Memory B cell (primary cell): ENCODE data around the gene TLNRD1.
A peak's percentile ranks its signal among the peaks of the same experiment; 100 is the strongest.

ENCODE experiments used
- ATAC-seq: fragments of 150-1000 bp; cut with Tn5 transposase; 2 replicates; pipeline ENCODE4 v1.10.0; 2021; ENCODE audit warnings: low read depth, mild to moderate bottlenecking, moderate library complexity
- DNase-seq, 2 donors: peaks; one replicate each; pipeline ENCODE4 v3.0.0; 2022; ENCODE audit warnings: low spot score in 2 of 2
- H3K27ac Mint-ChIP-seq: one replicate; pipeline ENCODE4 v1.8.0; 2022; ENCODE audit warnings: mild to moderate bottlenecking, moderate library complexity, mixed read lengths
- H3K27me3 Mint-ChIP-seq: one replicate; pipeline ENCODE4 v1.8.0; 2022; ENCODE audit warnings: mixed read lengths
- H3K36me3 Mint-ChIP-seq: one replicate; pipeline ENCODE4 v1.8.0; 2022; ENCODE audit warnings: mild to moderate bottlenecking, mixed read lengths
- H3K4me1 Mint-ChIP-seq: one replicate; pipeline ENCODE4 v1.8.0; 2022; ENCODE audit warnings: mixed read lengths
- H3K4me3 Mint-ChIP-seq: one replicate; pipeline ENCODE4 v1.8.0; 2022; ENCODE audit warnings: mild to moderate bottlenecking, moderate library complexity, mixed read lengths
- H3K9me3 Mint-ChIP-seq: one replicate; pipeline ENCODE4 v1.8.0; 2022; ENCODE audit warnings: mixed read lengths

Gene TLNRD1

DNA sequence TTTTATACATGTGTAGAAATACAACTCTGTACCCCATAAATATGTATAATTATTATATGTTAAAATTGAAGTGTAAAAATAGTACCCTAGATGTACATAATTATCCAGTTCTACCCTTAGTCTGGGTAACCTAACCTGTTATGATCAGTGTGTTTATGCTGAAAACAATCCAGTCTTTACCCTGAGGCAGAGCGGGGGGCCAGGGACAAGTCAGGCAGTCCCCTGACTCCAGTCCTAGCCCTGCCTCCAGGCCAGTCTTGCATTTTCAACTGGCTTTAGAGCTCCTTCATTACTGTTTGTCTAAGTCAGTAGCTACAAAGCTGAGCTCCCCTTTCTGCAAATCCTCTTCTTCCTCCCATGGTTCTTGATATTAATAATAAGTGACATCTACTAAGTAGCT, 14.2 kb upstream of the TLNRD1 start:
- no peak for DNase-seq
- Mint-ChIP-seq H3K36me3 (peaks cover 15% of the 10 kb centered on the region), H3K4me3 (no peak overlapping the region), H3K9me3 (no peaks in the 10 kb centered on the region), H3K27me3 (no peaks in the 10 kb centered on the region), H3K4me1 (peaks cover 46% of the 10 kb centered on the region), H3K27ac (no peak overlapping the region)
- ATAC-seq: no peak

DNA sequence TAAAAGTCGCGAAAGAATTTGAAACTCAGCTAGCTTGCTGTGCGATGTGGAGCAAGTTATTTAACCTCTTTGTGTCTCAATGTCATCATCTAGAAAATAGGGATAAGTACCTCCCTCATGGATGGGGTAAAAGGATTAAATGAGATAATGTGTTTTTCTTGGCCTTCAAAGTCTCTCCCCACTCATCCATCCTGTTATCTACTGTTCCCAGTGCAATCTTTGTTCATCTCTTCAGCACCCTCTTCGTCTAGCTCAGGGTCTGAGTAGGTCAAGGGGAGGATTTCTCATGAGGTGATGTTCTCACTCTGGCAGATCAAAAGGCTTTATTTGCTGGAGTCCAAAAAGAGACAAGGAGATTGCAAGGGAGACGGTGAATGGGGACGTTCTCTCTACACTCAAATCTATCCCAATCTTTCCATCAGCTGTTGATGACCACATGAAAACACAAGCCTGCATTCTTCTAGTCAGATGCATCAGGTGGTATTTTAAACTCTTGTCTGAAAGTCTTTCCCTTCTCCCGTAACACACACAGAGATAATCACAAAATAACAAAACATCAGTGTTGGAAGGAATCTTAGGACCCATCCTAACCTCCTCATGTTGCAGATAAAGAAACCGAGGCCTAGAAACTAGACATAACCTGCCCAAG, 12.5 kb upstream of the TLNRD1 start:
- DNase-seq (no peak), ATAC-seq (no peak)
- H3K36me3 Mint-ChIP-seq: peaks cover 7% of the 10 kb centered on the region
- peak overlapping the region; percentile 98 for H3K27ac Mint-ChIP-seq
- H3K4me3 Mint-ChIP-seq: peak overlapping the region; percentile 100
- H3K9me3 Mint-ChIP-seq: no peaks in the 10 kb centered on the region
- no peaks in the 10 kb centered on the region for H3K27me3 Mint-ChIP-seq
- peaks cover 44% of the 10 kb centered on the region for H3K4me1 Mint-ChIP-seq

DNA sequence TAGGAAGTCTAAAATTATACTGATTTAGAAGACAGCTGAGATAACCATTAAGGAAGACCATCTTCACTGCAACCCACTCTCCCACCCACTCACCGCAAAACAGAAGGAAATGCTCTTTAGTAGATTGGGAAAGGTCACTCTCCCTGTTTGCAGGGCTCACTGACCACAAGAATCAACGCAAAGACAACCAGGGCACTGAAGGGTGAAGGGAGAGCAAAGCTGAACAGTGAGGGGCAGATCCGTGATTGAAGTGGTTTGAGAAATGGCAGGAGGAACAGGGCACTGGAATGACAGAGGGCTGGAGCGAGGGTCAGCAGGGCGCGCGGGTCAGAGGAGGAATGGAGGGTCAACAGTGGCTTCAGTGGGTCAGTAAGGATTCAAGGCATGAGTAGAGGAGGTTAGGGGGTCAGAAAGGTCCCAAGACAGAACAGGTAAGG, 11.6 kb upstream of the TLNRD1 start:
- H3K4me3 Mint-ChIP-seq: peak overlapping the region; percentile 100
- no peaks in the 10 kb centered on the region for H3K27me3 Mint-ChIP-seq
- peak overlapping the region; percentile 98 for H3K27ac Mint-ChIP-seq
- H3K4me1 Mint-ChIP-seq: peaks cover 40% of the 10 kb centered on the region
- DNase-seq (no peak), ATAC-seq (no peak)
- no peaks in the 10 kb centered on the region for H3K9me3 Mint-ChIP-seq
- H3K36me3 Mint-ChIP-seq: peaks cover 7% of the 10 kb centered on the region

DNA sequence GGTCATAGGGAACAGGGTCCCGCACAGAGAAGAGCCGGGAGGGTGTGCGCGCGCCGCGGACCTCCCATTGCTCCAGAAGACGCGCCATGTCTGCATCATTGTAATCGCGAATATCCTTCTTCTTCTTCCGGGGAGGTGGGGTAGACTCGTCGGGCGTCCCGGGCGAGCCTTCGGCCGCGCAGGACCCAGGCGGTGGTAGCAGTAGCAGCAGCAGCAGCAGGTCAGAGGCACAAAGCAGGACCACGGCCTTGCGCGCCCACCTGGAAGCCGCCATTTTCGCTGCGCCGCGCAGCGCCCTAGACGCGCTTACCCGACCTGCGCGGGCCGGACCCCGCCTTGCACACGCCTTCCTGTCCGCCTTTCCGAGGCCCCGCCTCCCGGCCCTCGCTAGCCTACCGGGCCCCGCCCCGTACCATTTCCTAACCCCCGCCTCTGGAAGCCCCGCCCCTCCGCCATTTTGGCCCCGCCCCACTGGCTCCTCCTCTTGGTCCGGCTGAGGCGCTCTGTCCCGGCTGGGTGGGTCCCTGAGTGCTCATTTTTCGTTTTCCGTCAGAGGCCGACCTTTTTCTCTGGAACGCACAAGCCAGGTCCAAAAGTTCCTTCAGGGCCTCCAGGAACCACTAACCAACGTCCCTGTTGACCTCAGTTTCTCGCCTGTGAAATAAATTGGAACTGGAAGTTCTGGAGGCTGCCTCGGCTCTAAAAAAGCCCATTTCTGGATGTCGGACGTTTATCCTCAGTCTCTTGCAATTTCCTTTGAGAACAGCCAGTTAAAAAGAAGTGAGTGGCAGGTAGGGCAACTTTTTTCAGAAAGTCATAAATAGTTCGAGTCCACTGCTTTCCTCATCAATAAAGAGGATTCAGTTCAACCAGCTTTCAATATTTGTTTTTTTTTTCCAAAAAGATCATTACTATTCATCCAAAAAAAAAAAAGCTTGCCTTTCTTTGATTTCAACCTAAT, 10.9 kb upstream of the TLNRD1 start, which contains the start of gene MESD:
TSS of gene MESD (minus strand) at position 302 of the 961 bp plus-strand sequence. CDS start at position 274, 28 bp downstream.
- peak within 1 kb of the TSS; percentile 100 for H3K4me3 Mint-ChIP-seq
- no peaks in the 10 kb centered on the region for H3K9me3 Mint-ChIP-seq
- peak within 1 kb of the TSS; percentile 98 for H3K27ac Mint-ChIP-seq
- ATAC-seq (peak; percentile 96), DNase-seq (peak; percentile 85 to 91)
- peaks cover 35% of the 10 kb centered on the region for H3K4me1 Mint-ChIP-seq
- no peaks in the 10 kb centered on the region for H3K27me3 Mint-ChIP-seq
- H3K36me3 Mint-ChIP-seq: peaks cover 7% of the 10 kb centered on the region

DNA sequence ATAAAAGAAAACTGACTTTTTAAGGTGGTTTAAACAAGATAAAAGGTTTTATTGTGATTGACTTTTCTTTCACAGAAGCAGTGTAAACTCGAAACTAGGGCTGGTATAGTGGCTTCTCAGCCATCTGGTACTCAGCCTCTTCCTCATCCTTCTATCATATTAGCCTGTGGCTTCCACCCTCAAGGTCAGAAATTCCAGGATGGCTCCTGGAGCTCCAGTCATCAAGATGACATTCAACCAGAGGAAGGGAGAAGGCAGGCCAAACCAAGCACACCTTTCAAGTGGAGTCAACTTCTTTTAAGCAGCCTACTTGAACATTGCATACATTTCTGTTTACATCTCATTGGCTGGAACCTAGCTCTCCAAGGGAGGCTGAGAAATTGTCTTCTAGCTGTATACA, 9.8 kb upstream of the TLNRD1 start:
- ATAC-seq (no peak), DNase-seq (no peak)
- peaks cover under 1% of the 10 kb centered on the region for H3K9me3 Mint-ChIP-seq
- no peak overlapping the region for H3K4me3 Mint-ChIP-seq
- H3K27me3 Mint-ChIP-seq: no peaks in the 10 kb centered on the region
- peaks cover 6% of the 10 kb centered on the region for H3K36me3 Mint-ChIP-seq
- H3K4me1 Mint-ChIP-seq: peaks cover 29% of the 10 kb centered on the region
- H3K27ac Mint-ChIP-seq: no peak overlapping the region

DNA sequence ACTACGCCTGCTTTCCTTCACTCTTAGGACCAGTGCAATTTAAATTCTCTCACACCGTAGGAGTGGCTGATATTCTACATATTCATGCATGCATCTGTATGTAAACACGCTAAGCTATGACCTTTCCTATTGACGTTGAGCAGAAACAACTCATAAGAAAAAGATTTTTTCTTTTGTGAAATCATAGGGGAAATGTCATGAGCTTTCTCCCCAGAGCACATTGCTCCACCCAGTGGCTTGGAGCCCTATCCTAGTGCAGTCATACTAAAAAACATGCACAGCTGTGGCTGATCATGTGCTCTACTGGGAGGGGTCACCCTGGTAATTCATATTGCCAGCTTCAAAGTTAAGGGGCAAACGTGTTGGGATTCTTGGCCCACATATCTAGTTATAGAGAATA, 9.3 kb upstream of the TLNRD1 start:
- DNase-seq: no peak
- peaks cover 1% of the 10 kb centered on the region for H3K9me3 Mint-ChIP-seq
- no peak for ATAC-seq
- no peaks in the 10 kb centered on the region for H3K27me3 Mint-ChIP-seq
- peaks cover 4% of the 10 kb centered on the region for H3K36me3 Mint-ChIP-seq
- H3K4me3 Mint-ChIP-seq: no peak overlapping the region
- no peak overlapping the region for H3K27ac Mint-ChIP-seq
- H3K4me1 Mint-ChIP-seq: peaks cover 26% of the 10 kb centered on the region

DNA sequence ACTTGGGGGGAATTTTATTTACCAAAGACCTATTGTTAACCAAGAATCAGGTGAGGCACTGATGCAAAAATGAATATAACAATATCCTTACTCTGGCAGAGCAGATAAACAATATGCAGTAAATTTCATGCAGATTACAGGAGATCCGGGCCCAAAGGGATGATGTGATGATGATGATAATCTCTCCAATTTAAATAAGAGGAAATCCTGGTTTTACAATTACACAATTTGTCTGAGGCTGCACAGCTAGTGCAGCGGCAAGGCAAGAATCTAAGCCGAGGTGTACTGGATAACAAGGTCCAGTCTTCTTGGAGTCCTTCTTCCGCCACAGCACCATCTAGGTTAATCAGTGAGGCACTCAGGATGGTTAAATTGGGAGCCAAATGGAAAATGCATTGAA, 8.7 kb upstream of the TLNRD1 start:
- H3K4me1 Mint-ChIP-seq: peaks cover 21% of the 10 kb centered on the region
- no peak overlapping the region for H3K27ac Mint-ChIP-seq
- H3K27me3 Mint-ChIP-seq: no peaks in the 10 kb centered on the region

DNA sequence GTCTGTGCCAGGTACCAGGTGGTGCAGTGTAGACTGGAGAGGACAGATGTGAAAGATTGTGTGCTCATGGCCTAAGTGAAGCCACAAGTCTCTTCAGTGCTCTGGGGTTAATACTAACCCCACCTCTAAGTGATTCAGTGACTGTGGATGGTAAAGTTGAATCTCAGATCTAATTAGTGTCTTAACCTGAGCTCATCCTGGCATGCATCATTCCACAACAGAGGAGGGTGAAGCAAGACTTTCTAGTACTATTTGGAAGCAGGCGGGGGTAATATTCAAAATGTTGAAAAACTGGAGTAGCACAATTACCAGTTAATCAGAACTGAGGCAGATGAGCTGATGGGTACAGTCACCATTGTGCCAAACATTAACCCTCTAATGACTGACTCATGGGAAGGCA, 8.3 kb upstream of the TLNRD1 start:
- H3K36me3 Mint-ChIP-seq: peaks cover 4% of the 10 kb centered on the region
- H3K9me3 Mint-ChIP-seq: peaks cover 2% of the 10 kb centered on the region
- peaks cover 19% of the 10 kb centered on the region for H3K4me1 Mint-ChIP-seq
- no peaks in the 10 kb centered on the region for H3K27me3 Mint-ChIP-seq
- ATAC-seq (no peak), DNase-seq (no peak)
- H3K27ac Mint-ChIP-seq: no peak overlapping the region
- H3K4me3 Mint-ChIP-seq: no peak overlapping the region

More for the DNA sequence above, 8.7 kb upstream of the TLNRD1 start:
- DNase-seq: no peak
- H3K9me3 Mint-ChIP-seq: peaks cover 1% of the 10 kb centered on the region
- H3K4me3 Mint-ChIP-seq: no peak overlapping the region
- ATAC-seq: no peak
- H3K36me3 Mint-ChIP-seq: peaks cover 4% of the 10 kb centered on the region

DNA sequence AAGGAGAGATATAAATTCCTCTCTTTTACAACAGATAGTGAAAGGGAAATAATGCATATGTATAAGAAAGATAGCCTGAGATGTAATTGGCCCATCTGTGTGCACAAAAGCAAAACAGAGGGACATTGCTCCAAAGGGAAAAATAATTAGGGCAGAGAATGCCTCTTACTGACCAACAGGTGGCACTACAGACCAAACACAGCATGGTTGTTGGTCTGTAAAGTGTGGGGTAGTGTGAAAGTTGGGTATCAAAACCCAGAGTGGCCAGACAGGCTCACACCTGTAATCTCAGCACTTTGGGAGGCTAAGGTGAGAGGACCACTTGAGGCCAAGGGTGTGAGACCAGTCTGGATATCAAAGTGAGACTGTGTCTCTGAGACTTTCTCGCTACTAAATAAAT, 4.5 kb upstream of the TLNRD1 start:
- Mint-ChIP-seq H3K9me3 (peaks cover 4% of the 10 kb centered on the region), H3K36me3 (no peaks in the 10 kb centered on the region), H3K27ac (no peak overlapping the region), H3K4me3 (no peak overlapping the region), H3K27me3 (no peaks in the 10 kb centered on the region), H3K4me1 (peaks cover 15% of the 10 kb centered on the region)
- DNase-seq (no peak), ATAC-seq (no peak)

DNA sequence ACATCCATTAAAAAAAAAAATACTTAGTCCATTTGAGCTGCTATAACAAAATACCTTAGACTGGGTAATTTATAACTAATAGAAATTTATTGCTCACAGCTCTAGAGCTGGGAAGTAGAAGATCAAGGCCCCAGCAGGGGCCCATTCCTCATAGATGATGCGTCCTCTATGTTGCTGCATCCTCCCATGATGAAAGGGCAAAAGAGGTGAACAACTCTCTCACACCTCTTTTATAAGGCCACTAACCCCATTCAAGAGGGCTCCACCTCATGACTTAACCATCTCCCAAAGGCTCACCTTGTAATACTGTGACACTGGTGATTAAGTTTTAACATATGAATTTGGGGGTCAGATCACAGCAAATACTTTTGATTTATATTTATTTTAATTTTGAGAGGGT, 3.0 kb upstream of the TLNRD1 start:
- Mint-ChIP-seq H3K9me3 (peaks cover 4% of the 10 kb centered on the region), H3K4me1 (peaks cover 15% of the 10 kb centered on the region), H3K36me3 (no peaks in the 10 kb centered on the region), H3K27me3 (no peaks in the 10 kb centered on the region), H3K27ac (no peak overlapping the region), H3K4me3 (no peak overlapping the region)
- DNase-seq: no peak
- no peak for ATAC-seq

DNA sequence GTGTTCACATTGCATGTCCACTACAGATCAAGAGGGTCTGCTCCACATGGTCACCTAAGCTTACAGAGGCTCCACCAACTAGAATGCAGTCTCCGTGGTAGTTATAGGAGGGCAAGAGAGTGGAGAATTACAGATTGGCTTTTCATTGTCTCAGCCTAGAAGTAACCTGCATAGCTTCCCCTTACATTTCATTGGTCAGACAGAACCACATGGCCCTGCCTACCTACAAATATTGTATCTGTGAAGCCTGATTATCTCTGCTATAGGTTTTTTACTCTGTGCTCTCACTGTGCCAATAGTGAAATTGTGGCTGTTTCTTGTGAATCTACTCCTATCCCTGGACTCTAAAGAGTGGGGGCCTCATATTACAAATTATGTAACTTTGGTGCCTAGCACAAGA, 2.5 kb upstream of the TLNRD1 start:
- peak overlapping the region; percentile 37 for H3K4me3 Mint-ChIP-seq
- ATAC-seq: peak; percentile 12
- H3K36me3 Mint-ChIP-seq: no peaks in the 10 kb centered on the region
- H3K27me3 Mint-ChIP-seq: no peaks in the 10 kb centered on the region
- DNase-seq: no peak
- peak overlapping the region; percentile 51 for H3K27ac Mint-ChIP-seq
- peaks cover 4% of the 10 kb centered on the region for H3K9me3 Mint-ChIP-seq
- peaks cover 15% of the 10 kb centered on the region for H3K4me1 Mint-ChIP-seq

DNA sequence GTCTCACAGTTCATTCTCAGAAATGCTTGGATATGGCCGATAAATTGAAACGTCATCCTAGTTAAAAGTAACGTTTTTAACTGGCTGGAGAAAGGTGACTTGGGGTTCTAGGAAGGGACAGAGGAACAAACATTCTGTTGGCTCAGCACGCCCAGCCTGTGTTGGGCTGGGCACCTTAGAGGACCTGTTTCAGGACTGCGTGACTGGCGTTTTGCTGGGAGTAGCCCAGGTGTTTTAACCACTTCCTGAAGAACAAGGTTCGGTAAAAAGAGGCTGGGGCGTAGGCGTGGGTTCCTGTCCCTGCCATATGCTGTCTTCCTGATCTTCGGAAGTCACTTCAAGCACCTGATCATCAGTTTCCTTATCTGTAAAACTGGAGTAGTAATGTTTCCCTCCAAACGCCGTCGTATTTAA, 1.1 kb upstream of the TLNRD1 start:
- peaks cover 7% of the 10 kb centered on the region for H3K36me3 Mint-ChIP-seq
- H3K4me3 Mint-ChIP-seq: peak overlapping the region; percentile 92
- DNase-seq (no peak), ATAC-seq (no peak)
- H3K27me3 Mint-ChIP-seq: no peaks in the 10 kb centered on the region
- peak overlapping the region; percentile 95 for H3K27ac Mint-ChIP-seq
- peaks cover 27% of the 10 kb centered on the region for H3K4me1 Mint-ChIP-seq
- peaks cover 4% of the 10 kb centered on the region for H3K9me3 Mint-ChIP-seq

DNA sequence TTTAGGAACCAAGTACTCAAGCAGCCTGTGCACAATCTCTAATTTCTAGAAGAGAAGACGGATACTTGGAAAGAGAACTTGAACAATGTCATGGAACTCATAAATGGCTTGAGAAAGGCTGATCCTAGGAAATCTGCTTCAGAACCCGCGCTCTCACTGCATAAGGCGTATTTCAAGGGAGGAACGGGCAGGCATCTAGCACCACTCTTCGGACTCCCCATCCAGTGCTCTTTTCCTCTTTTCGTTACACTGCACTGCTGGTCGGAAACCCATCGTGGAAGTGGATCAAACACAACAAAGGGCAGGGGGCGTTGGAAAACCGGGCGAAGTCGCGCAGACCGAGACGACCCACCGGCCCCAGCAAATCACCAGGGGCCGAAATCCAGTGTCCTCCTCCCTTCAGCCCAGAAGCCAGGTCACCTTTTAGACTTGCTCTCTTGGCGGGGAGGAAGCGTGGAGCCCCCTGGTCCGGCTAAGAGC, 539 bp upstream of the TLNRD1 start:
- Mint-ChIP-seq H3K27ac (peak overlapping the region; percentile 95), H3K27me3 (no peaks in the 10 kb centered on the region), H3K9me3 (peaks cover 4% of the 10 kb centered on the region), H3K4me1 (peaks cover 29% of the 10 kb centered on the region), H3K36me3 (peaks cover 7% of the 10 kb centered on the region), H3K4me3 (peak overlapping the region; percentile 92)
- no peak for DNase-seq
- no peak for ATAC-seq
